Measurements from ENCODE around the gene FBLN2. TPM values are rescaled to one million over a fixed set of nuclear protein-coding genes. Genes with fewer than 3 reads are reported as not detected.

The FBLN2 gene
- polyA plus RNA-seq, 3 donors = 0.08 TPM; not detected in 2

GRCh38 chr3:13681931-13682330 lies 133.0 kb downstream of the FBLN2 start:
- no peaks in the 10 kb centered on the region for H3K9me3 ChIP-seq (replicated peaks in 1 of 2; ENCODE audit: control insufficient read depth in 1 of 2, insufficient read depth in 1 of 2, low read length in 2 of 2)
- intact Hi-C loops (cut with micrococcal nuclease) = no loop called here
- H3K4me3 ChIP-seq (replicated peaks in 1 of 3; ENCODE audit: low read depth in 2 of 3, low read length in 3 of 3) = no peak overlapping the region
- WGBS (ENCODE audit: insufficient coverage) = 87% methylated on average over 7 of the region's 17 CpGs
- no peak for DNase-seq
- H3K36me3 ChIP-seq (replicated peaks in 1 of 2; ENCODE audit: control insufficient read depth in 1 of 2, insufficient read depth in 2 of 2, low read length in 2 of 2) = no peaks in the 10 kb centered on the region
- Mint-ChIP-seq H3K9me3 (peaks cover 0 to 1% (median 0%) of the 10 kb centered on the region in 7 donors), H3K27ac (no peak overlapping the region), H3K4me3 (no peak overlapping the region), H3K4me1 (no peaks in the 10 kb centered on the region), H3K36me3 (no peaks in the 10 kb centered on the region), H3K27me3 (ENCODE audit: low read depth in 3 of 3) (peaks cover 1 to 8% (median 5%) of the 10 kb centered on the region in 3 donors)
- H3K4me2 ChIP-seq (replicated peaks; ENCODE audit: extremely low read depth, low read length, poor library complexity, severe bottlenecking) = no peak overlapping the region
- H3K79me2 ChIP-seq (ENCODE audit: insufficient read depth, low read length) = no peaks in the 10 kb centered on the region
- H3K4me1 ChIP-seq (ENCODE audit: control insufficient read depth in 1 of 2, insufficient read depth in 2 of 2, low read length in 2 of 2) = no peaks in the 10 kb centered on the region
- TF ChIP-seq CTCF (IDR thresholded peaks at IDR 0.05) = no peak
- no peak overlapping the region for H2AFZ ChIP-seq (ENCODE audit: insufficient read depth, low read depth, low read length, poor library complexity, severe bottlenecking)
- no peaks in the 10 kb centered on the region for H3K27me3 ChIP-seq (ENCODE audit: control insufficient read depth in 2 of 2, insufficient read depth in 2 of 2, low read length in 2 of 2)
- no peak overlapping the region for H3K27ac ChIP-seq (ENCODE audit: low read depth in 1 of 2, low read length in 2 of 2)
- no peak overlapping the region for H3K9ac ChIP-seq (ENCODE audit: insufficient read depth, low read length, poor library complexity, severe bottlenecking)
- H4K20me1 ChIP-seq (ENCODE audit: insufficient read depth, low read length) = no peaks in the 10 kb centered on the region

- no peaks in the 10 kb centered on the region for H4K20me1 ChIP-seq (ENCODE audit: insufficient read depth, low read length)
- no peaks in the 10 kb centered on the region for H3K4me1 Mint-ChIP-seq
- no peak overlapping the region for H2AFZ ChIP-seq (ENCODE audit: insufficient read depth, low read depth, low read length, poor library complexity, severe bottlenecking)
- H3K4me2 ChIP-seq (replicated peaks; ENCODE audit: extremely low read depth, low read length, poor library complexity, severe bottlenecking) = no peak overlapping the region
- intact Hi-C loops (cut with micrococcal nuclease) = no loop called here
- no peaks in the 10 kb centered on the region for H3K36me3 ChIP-seq (replicated peaks in 1 of 2; ENCODE audit: control insufficient read depth in 1 of 2, insufficient read depth in 2 of 2, low read length in 2 of 2)
- H3K9me3 Mint-ChIP-seq = peaks cover 0 to 1% (median 0%) of the 10 kb centered on the region in 7 donors
- no peaks in the 10 kb centered on the region for H3K4me1 ChIP-seq (ENCODE audit: control insufficient read depth in 1 of 2, insufficient read depth in 2 of 2, low read length in 2 of 2)
- no peak overlapping the region for H3K4me3 Mint-ChIP-seq
- no peak overlapping the region for H3K27ac Mint-ChIP-seq
- H3K4me3 ChIP-seq (replicated peaks in 1 of 3; ENCODE audit: low read depth in 2 of 3, low read length in 3 of 3) = no peak overlapping the region
- H3K27me3 ChIP-seq (ENCODE audit: control insufficient read depth in 2 of 2, insufficient read depth in 2 of 2, low read length in 2 of 2) = no peaks in the 10 kb centered on the region
- H3K27ac ChIP-seq (ENCODE audit: low read depth in 1 of 2, low read length in 2 of 2) = no peak overlapping the region
- no peak for TF ChIP-seq CTCF (IDR thresholded peaks at IDR 0.05)
- H3K9ac ChIP-seq (ENCODE audit: insufficient read depth, low read length, poor library complexity, severe bottlenecking) = no peak overlapping the region
- WGBS (ENCODE audit: insufficient coverage) = 91% methylated on average over 16 of the region's 16 CpGs
- no peaks in the 10 kb centered on the region for H3K79me2 ChIP-seq (ENCODE audit: insufficient read depth, low read length)
- no peaks in the 10 kb centered on the region for H3K36me3 Mint-ChIP-seq
- H3K9me3 ChIP-seq (replicated peaks in 1 of 2; ENCODE audit: control insufficient read depth in 1 of 2, insufficient read depth in 1 of 2, low read length in 2 of 2) = no peaks in the 10 kb centered on the region
- DNase-seq = no peak
- peaks cover 1 to 8% (median 5%) of the 10 kb centered on the region in 3 donors for H3K27me3 Mint-ChIP-seq (ENCODE audit: low read depth in 3 of 3)
Measured at GRCh38 chr3:13682331-13683013, 133.5 kb downstream of the FBLN2 start.

Data from CD14-positive monocyte (primary cell).